Sigmoid colon (tissue), 7 donors: ENCODE results near the gene LIAS. TPM values are rescaled to one million over a fixed set of nuclear protein-coding genes. Genes with fewer than 3 reads are reported as not detected.

Source experiments
- polyA plus RNA-seq, 3 donors: library from polyadenylated mRNA; stranded (reverse); fragments of 200-250 nt; gene quantifications; one replicate each; pipeline ENCODE4 v1.2.3, GENCODE V29; 2013
- small RNA-seq, 3 donors: library from RNA; depleted of rRNA; stranded (forward); fragments of <200 nt; gene quantifications; one replicate each; pipeline ENCODE3, GENCODE V24; 2016
- total RNA-seq, 4 donors: library from RNA; depleted of rRNA; stranded (reverse); fragments of >200 nt; gene quantifications; one replicate each; pipeline ENCODE4 v1.1.0, GENCODE V29; 2016
- donor health status: healthy with polysubstance abuse.
- donor health status: Bipolar disorder and iron deficiency.
- donor health status: healthy.

Gene LIAS
- total and polyA plus RNA-seq, 7 donors = 16.1 to 24.8 (median 20.7) TPM

Small RNA genes within 50 kb of the gene (small RNA-seq; reads per million reads assigned to genes)
- gene MIR5591 (0 reads per million in 3 donors), gene RF00019 (0 reads per million in 3 donors)

Other genes starting within 250 kb of the LIAS start
- 10 to 100 TPM; 30.2 to 46.6 (median 38.6) TPM for gene RFC1, start 92.7 kb upstream of the LIAS start, total RNA-seq
- 10 to 100 TPM; 10.2 to 17.1 (median 13.2) TPM for gene RFC1, start 92.7 kb upstream of the LIAS start, polyA plus RNA-seq
- 1 to 10 TPM in 1 of 4 donors, under 1 TPM in 1, not detected in 2; 0.16 to 1.4 TPM for gene KLB, start 52.1 kb upstream of the LIAS start, total RNA-seq
- 1 to 10 TPM in 2 of 3 donors, under 1 TPM in 1; 0.55 to 1.6 (median 1.2) TPM for gene KLB, start 52.1 kb upstream of the LIAS start, polyA plus RNA-seq
- over 10,000 TPM in 1 of 4 donors, 1,000 to 10,000 TPM in 3; 4,848 to 14,511 (median 7,301) TPM for gene RPL9, start 134 bp upstream of the LIAS start, total RNA-seq
- 1,000 to 10,000 TPM; 1,915 to 4,730 (median 2,671) TPM for gene RPL9, start 134 bp upstream of the LIAS start, polyA plus RNA-seq
- gene UGDH, start 68.4 kb downstream of the LIAS start, total RNA-seq = 10 to 100 TPM; 33.4 to 51.2 (median 43.0) TPM
- gene UGDH, start 68.4 kb downstream of the LIAS start, polyA plus RNA-seq = 100 to 1,000 TPM in 1 of 3 donors, 10 to 100 TPM in 2; 53.8 to 140 (median 79.9) TPM
- gene SMIM14, start 179.8 kb downstream of the LIAS start, total RNA-seq = 10 to 100 TPM; 16.6 to 33.9 (median 27.8) TPM
- gene SMIM14, start 179.8 kb downstream of the LIAS start, polyA plus RNA-seq = 100 to 1,000 TPM in 2 of 3 donors, 10 to 100 TPM in 1; 43.5 to 341 (median 174) TPM
- 10 to 100 TPM; 25.2 to 37.8 (median 31.4) TPM for gene UBE2K, start 239.1 kb downstream of the LIAS start, total RNA-seq
- 10 to 100 TPM; 37.3 to 56.4 (median 43.2) TPM for gene UBE2K, start 239.1 kb downstream of the LIAS start, polyA plus RNA-seq